Measurements from ENCODE around the gene MUC22. TPM values are rescaled to one million over a fixed set of nuclear protein-coding genes. Genes with fewer than 3 reads are reported as not detected.
"Not testable (repeated sequence)": the region's sequence is repeated elsewhere in the genome, so short reads cannot be mapped to it uniquely, and the experiment has no call there.

The MUC22 gene
- total and polyA plus RNA-seq, 2 experiments from 2014 or later: 0.03 TPM; not detected in 1

- no peak for TF ChIP-seq CTCF (IDR thresholded peaks at IDR 0.05; ENCODE audit: poor library complexity)
- TF ChIP-seq EZH2 (IDR thresholded peaks at IDR 0.05; ENCODE audit: borderline replicate concordance): no peak
- TF ChIP-seq EZH2phosphoT487 (IDR thresholded peaks at IDR 0.05; ENCODE audit: low read depth, severe bottlenecking, unreplicated experiment): no peak
- Histone ChIP-seq H3K4me2 (no peak overlapping the region), H3K9me3 (ENCODE audit: low read depth) (no peaks in the 10 kb centered on the region), H3K9me2 (replicated peaks; ENCODE audit: insufficient read depth) (no peaks in the 10 kb centered on the region), H3K4me3 (no peak overlapping the region), H2AFZ (no peak overlapping the region), H3K27ac (no peak overlapping the region), H4K20me1 (ENCODE audit: insufficient read depth, poor library complexity, severe bottlenecking) (no peaks in the 10 kb centered on the region), H3K27me3 (no peaks in the 10 kb centered on the region), H3K79me2 (no peaks in the 10 kb centered on the region), H3K4me1 (ENCODE audit: insufficient read depth) (no peaks in the 10 kb centered on the region), H3K36me3 (replicated peaks; ENCODE audit: insufficient read depth, low read depth) (no peaks in the 10 kb centered on the region)
- WGBS (ENCODE audit: low lambda C conversion rate, missing lambda C conversion rate): 67% methylated on average over 4 of the region's 4 CpGs
- DNase-seq (ENCODE audit: low spot score): no peak
These were observed 37.8 kb downstream of the MUC22 start for GRCh38 chr6:31048099-31048498.

GRCh38 chr6:31049518-31049917 is 39.2 kb downstream of the MUC22 start:
- no peak overlapping the region for H3K4me3 ChIP-seq
- no peaks in the 10 kb centered on the region for H4K20me1 ChIP-seq (ENCODE audit: insufficient read depth, poor library complexity, severe bottlenecking)
- WGBS (ENCODE audit: low lambda C conversion rate, missing lambda C conversion rate): 93% methylated on average over 6 of the region's 6 CpGs
- peaks cover 4% of the 10 kb centered on the region for H3K4me1 ChIP-seq (ENCODE audit: insufficient read depth)
- no peak overlapping the region for H3K27ac ChIP-seq
- no peaks in the 10 kb centered on the region for H3K36me3 ChIP-seq (replicated peaks; ENCODE audit: insufficient read depth, low read depth)
- TF ChIP-seq CTCF (IDR thresholded peaks at IDR 0.05; ENCODE audit: poor library complexity): no peak
- no peak for TF ChIP-seq EZH2 (IDR thresholded peaks at IDR 0.05; ENCODE audit: borderline replicate concordance)
- no peak for TF ChIP-seq EZH2phosphoT487 (IDR thresholded peaks at IDR 0.05; ENCODE audit: low read depth, severe bottlenecking, unreplicated experiment)
- H2AFZ ChIP-seq: no peak overlapping the region
- DNase-seq (ENCODE audit: low spot score): no peak
- no peaks in the 10 kb centered on the region for H3K79me2 ChIP-seq
- no peaks in the 10 kb centered on the region for H3K9me2 ChIP-seq (replicated peaks; ENCODE audit: insufficient read depth)
- H3K27me3 ChIP-seq: no peaks in the 10 kb centered on the region
- no peaks in the 10 kb centered on the region for H3K9me3 ChIP-seq (ENCODE audit: low read depth)
- no peak overlapping the region for H3K4me2 ChIP-seq

- not testable (repeated sequence) for H3K27ac ChIP-seq; DNase-seq (ENCODE audit: low spot score); H4K20me1 ChIP-seq (ENCODE audit: insufficient read depth, poor library complexity, severe bottlenecking); H3K4me2 ChIP-seq; H3K4me1 ChIP-seq (ENCODE audit: insufficient read depth); H3K9me3 ChIP-seq (ENCODE audit: low read depth); H3K9me2 ChIP-seq (replicated peaks; ENCODE audit: insufficient read depth); H3K36me3 ChIP-seq (replicated peaks; ENCODE audit: insufficient read depth, low read depth); H2AFZ ChIP-seq; H3K4me3 ChIP-seq; H3K27me3 ChIP-seq; H3K79me2 ChIP-seq
- 96% methylated on average over 4 of the region's 4 CpGs for WGBS (ENCODE audit: low lambda C conversion rate, missing lambda C conversion rate)
These were observed 42.9 kb downstream of the MUC22 start for GRCh38 chr6:31053187-31053586.

DNA sequence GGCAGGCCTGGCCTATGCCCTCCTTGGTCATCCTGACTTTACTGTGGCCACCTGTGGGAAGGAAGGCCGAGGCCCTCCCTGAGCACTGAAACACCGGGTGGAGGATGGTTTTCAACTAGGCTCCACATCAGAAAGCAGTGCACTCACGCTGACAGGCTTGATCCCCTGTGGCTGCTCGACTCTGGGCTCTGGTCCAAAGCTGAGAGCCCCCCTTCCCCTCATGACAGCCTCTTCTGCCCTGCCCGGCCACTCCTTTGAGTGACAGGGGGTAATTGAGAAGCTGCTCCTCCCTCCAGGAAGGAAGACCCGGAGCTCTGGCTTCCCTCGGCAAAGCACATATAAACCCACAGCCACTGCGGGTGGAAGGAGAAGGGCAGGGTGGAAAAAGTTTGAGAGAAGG is 43.6 kb downstream of the MUC22 start:
- Histone ChIP-seq H4K20me1 (ENCODE audit: insufficient read depth, poor library complexity, severe bottlenecking) (no peaks in the 10 kb centered on the region), H3K27me3 (no peaks in the 10 kb centered on the region), H3K4me3 (no peak overlapping the region), H3K9me2 (replicated peaks; ENCODE audit: insufficient read depth) (no peaks in the 10 kb centered on the region), H3K27ac (no peak overlapping the region), H3K79me2 (no peaks in the 10 kb centered on the region), H3K36me3 (replicated peaks; ENCODE audit: insufficient read depth, low read depth) (no peaks in the 10 kb centered on the region), H3K9me3 (ENCODE audit: low read depth) (no peaks in the 10 kb centered on the region), H3K4me2 (no peak overlapping the region), H3K4me1 (ENCODE audit: insufficient read depth) (peaks cover 8% of the 10 kb centered on the region), H2AFZ (no peak overlapping the region)
- 48% methylated on average over 8 of the region's 8 CpGs for WGBS (ENCODE audit: low lambda C conversion rate, missing lambda C conversion rate)
- TF ChIP-seq EZH2 (IDR thresholded peaks at IDR 0.05; ENCODE audit: borderline replicate concordance) (no peak), EZH2phosphoT487 (IDR thresholded peaks at IDR 0.05; ENCODE audit: low read depth, severe bottlenecking, unreplicated experiment) (no peak), CTCF (IDR thresholded peaks at IDR 0.05; ENCODE audit: poor library complexity) (no peak)
- no peak for DNase-seq (ENCODE audit: low spot score)
